GM12878 (cell line): ENCODE data around the gene HIVEP3. TPM values are rescaled to one million over a fixed set of nuclear protein-coding genes. Genes with fewer than 3 reads are reported as not detected.

Experiments used
- EGR1 ChIP-seq, 2 experiments: IDR thresholded peaks; 1 replicate in 1 of 2; 2 replicates in 1 of 2; pipeline ENCODE4 v1.6.1; 2011 to 2012; ENCODE audit warnings: low read depth in 2 of 2, low read length in 2 of 2, borderline replicate concordance in 1 of 2, mild to moderate bottlenecking in 1 of 2, moderate library complexity in 1 of 2
- HDAC2 ChIP-seq: fragments of 200-600 bp; sonication (generic); IDR thresholded peaks from 2 replicates; pipeline ENCODE4 v1.6.1; 2017
- MYC ChIP-seq: IDR thresholded peaks from 2 replicates; pipeline ENCODE4 v1.6.1; 2011; ENCODE audit warnings: mild to moderate bottlenecking, low read length, moderate library complexity, inconsistent platforms; ENCODE audit not compliant: insufficient read depth, insufficient replicate concordance, insufficient read length, severe bottlenecking
- PAX8 ChIP-seq: fragments of 450-650 bp; IDR thresholded peaks from 2 replicates; pipeline ENCODE4 v1.6.1; 2017; ENCODE audit warnings: mild to moderate bottlenecking, moderate library complexity
- POLR2AphosphoS5 ChIP-seq: IDR thresholded peaks from 2 replicates; pipeline ENCODE4 v1.6.1; 2011; ENCODE audit warnings: mild to moderate bottlenecking, low read length, inconsistent platforms
- SIN3A ChIP-seq: IDR thresholded peaks from 2 replicates; pipeline ENCODE4 v1.6.1; 2012; ENCODE audit warnings: low read depth, low read length, improper control_type of control experiment
- SREBF1 ChIP-seq: IDR thresholded peaks from 2 replicates; pipeline ENCODE4 v1.6.1; 2012; ENCODE audit warnings: mild to moderate bottlenecking, low read length
- SUZ12 ChIP-seq: fragments of 200-600 bp; sonication (generic); IDR thresholded peaks from one replicate; pipeline ENCODE4 v1.6.1; 2018; ENCODE audit warnings: antibody characterized with exemption, mild to moderate bottlenecking; ENCODE audit not compliant: unreplicated experiment
- TARDBP ChIP-seq: IDR thresholded peaks from 2 replicates; pipeline ENCODE4 v1.6.1; 2016; ENCODE audit warnings: borderline replicate concordance
- polyA plus RNA-seq, 11 experiments: library from polyadenylated mRNA; depleted of rRNA in 4 of 11; unstranded in 6 of 11; stranded (reverse) in 5 of 11; fragments of >200 nt; fragmentation: Nextera tagmentation in 4 of 11; fragmentation: Illumina TruSeq in 1 of 11; extraction: Ambion mirVana in 4 of 11; extraction: Trizol in 1 of 11; gene quantifications; 1 replicate in 1 of 11; 2 replicates in 10 of 11; pipeline versions ENCODE4 v1.2.1 to v1.2.3, GENCODE V29; 2011 to 2016; ENCODE audit warnings: inconsistent platforms in 2 of 11, missing spikeins in 2 of 11, low read depth in 1 of 11
- total RNA-seq, 4 experiments: library from RNA; depleted of rRNA in 3 of 4; stranded (reverse); fragments of >200 nt in 3 of 4; fragmentation: Illumina TruSeq in 1 of 4; extraction: Trizol in 1 of 4; gene quantifications; 2 replicates each; pipeline versions ENCODE4 v1.2.1 to v1.2.3, GENCODE V29; 2013 to 2021
- TF ChIP-seq, protein P1 (sequence below): fragments of 450-650 bp; IDR thresholded peaks from 2 replicates; pipeline ENCODE4 v1.6.1; 2017; ENCODE audit warnings: antibody characterized with exemption, mild to moderate bottlenecking, moderate library complexity
- TF ChIP-seq, protein P2 (sequence below): IDR thresholded peaks from 2 replicates; pipeline ENCODE4 v1.6.1; 2011; ENCODE audit warnings: borderline replicate concordance, low read depth, mild to moderate bottlenecking, moderate library complexity, mixed read lengths, low read length; ENCODE audit not compliant: insufficient read depth; ENCODE audit errors: extremely low read length
- TF ChIP-seq, protein P3 (sequence below): fragments of 450-650 bp; IDR thresholded peaks from 2 replicates; pipeline ENCODE4 v1.6.1; 2018; ENCODE audit warnings: borderline replicate concordance, mild to moderate bottlenecking; ENCODE audit not compliant: partially characterized antibody
- TF ChIP-seq, protein P4 (sequence below): fragments of 450-650 bp; formaldehyde crosslinking; IDR thresholded peaks from 2 replicates; pipeline ENCODE4 v1.4.0; 2022; ENCODE audit warnings: mild to moderate bottlenecking, moderate library complexity

Gene HIVEP3
- total and polyA plus RNA-seq, 10 of the 15 experiments (the other 5 are each of a cell fraction or from before 2014, with no cell fraction given), result 1.8 to 13.6 (median 3.8) TPM

DNA sequence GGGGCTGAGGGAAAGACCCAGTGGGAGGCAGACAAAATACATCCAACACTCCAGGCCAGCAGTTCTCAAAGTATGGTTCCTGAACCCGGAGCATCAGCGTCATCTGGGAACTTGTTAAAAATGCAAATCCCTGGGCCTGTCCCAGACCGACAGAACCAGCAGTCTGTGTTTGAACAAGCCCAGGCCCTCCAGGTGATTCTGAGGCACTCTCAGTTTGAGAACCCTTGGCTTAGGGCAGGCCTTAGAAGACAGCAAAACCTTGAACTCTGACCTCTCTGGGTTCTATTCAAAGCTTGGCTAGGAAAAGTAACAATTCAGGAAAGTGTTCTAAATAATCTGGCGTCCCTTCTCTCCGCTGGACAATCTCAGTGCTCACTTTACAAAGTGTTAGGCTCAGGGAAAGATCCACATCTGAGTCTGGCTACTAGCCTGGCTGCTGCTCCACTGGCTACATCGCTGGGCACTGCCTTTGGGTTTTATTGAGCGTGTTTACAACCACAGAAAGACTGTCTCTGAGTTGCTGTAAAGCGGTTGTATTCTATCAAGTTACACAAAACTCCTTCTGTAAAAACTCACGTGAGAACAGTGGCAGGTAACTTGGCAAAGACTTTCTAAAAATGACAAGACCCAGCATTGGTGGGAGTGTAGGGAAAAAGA, 166.1 kb downstream of the HIVEP3 start (continued):
- TF ChIP-seq, protein P1, sequence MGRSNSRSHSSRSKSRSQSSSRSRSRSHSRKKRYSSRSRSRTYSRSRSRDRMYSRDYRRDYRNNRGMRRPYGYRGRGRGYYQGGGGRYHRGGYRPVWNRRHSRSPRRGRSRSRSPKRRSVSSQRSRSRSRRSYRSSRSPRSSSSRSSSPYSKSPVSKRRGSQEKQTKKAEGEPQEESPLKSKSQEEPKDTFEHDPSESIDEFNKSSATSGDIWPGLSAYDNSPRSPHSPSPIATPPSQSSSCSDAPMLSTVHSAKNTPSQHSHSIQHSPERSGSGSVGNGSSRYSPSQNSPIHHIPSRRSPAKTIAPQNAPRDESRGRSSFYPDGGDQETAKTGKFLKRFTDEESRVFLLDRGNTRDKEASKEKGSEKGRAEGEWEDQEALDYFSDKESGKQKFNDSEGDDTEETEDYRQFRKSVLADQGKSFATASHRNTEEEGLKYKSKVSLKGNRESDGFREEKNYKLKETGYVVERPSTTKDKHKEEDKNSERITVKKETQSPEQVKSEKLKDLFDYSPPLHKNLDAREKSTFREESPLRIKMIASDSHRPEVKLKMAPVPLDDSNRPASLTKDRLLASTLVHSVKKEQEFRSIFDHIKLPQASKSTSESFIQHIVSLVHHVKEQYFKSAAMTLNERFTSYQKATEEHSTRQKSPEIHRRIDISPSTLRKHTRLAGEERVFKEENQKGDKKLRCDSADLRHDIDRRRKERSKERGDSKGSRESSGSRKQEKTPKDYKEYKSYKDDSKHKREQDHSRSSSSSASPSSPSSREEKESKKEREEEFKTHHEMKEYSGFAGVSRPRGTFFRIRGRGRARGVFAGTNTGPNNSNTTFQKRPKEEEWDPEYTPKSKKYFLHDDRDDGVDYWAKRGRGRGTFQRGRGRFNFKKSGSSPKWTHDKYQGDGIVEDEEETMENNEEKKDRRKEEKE, result no peak
- TF ChIP-seq MYC (no peak), SREBF1 (no peak), TARDBP (no peak), HDAC2 (no peak), EGR1 (IDR thresholded peaks at IDR 0.05; ENCODE audit: borderline replicate concordance in 1 of 2, low read depth in 2 of 2, low read length in 2 of 2) (no peak), SUZ12 (no peak), SIN3A (no peak), POLR2AphosphoS5 (no peak), PAX8 (no peak)
- TF ChIP-seq, protein P2, sequence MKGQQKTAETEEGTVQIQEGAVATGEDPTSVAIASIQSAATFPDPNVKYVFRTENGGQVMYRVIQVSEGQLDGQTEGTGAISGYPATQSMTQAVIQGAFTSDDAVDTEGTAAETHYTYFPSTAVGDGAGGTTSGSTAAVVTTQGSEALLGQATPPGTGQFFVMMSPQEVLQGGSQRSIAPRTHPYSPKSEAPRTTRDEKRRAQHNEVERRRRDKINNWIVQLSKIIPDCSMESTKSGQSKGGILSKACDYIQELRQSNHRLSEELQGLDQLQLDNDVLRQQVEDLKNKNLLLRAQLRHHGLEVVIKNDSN, result no peak
- TF ChIP-seq, protein P3, sequence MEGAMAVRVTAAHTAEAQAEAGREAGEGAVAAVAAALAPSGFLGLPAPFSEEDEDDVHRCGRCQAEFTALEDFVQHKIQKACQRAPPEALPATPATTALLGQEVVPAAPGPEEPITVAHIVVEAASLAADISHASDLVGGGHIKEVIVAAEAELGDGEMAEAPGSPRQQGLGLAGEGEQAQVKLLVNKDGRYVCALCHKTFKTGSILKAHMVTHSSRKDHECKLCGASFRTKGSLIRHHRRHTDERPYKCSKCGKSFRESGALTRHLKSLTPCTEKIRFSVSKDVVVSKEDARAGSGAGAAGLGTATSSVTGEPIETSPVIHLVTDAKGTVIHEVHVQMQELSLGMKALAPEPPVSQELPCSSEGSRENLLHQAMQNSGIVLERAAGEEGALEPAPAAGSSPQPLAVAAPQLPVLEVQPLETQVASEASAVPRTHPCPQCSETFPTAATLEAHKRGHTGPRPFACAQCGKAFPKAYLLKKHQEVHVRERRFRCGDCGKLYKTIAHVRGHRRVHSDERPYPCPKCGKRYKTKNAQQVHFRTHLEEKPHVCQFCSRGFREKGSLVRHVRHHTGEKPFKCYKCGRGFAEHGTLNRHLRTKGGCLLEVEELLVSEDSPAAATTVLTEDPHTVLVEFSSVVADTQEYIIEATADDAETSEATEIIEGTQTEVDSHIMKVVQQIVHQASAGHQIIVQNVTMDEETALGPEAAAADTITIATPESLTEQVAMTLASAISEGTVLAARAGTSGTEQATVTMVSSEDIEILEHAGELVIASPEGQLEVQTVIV, result no peak
- TF ChIP-seq, protein P4, sequence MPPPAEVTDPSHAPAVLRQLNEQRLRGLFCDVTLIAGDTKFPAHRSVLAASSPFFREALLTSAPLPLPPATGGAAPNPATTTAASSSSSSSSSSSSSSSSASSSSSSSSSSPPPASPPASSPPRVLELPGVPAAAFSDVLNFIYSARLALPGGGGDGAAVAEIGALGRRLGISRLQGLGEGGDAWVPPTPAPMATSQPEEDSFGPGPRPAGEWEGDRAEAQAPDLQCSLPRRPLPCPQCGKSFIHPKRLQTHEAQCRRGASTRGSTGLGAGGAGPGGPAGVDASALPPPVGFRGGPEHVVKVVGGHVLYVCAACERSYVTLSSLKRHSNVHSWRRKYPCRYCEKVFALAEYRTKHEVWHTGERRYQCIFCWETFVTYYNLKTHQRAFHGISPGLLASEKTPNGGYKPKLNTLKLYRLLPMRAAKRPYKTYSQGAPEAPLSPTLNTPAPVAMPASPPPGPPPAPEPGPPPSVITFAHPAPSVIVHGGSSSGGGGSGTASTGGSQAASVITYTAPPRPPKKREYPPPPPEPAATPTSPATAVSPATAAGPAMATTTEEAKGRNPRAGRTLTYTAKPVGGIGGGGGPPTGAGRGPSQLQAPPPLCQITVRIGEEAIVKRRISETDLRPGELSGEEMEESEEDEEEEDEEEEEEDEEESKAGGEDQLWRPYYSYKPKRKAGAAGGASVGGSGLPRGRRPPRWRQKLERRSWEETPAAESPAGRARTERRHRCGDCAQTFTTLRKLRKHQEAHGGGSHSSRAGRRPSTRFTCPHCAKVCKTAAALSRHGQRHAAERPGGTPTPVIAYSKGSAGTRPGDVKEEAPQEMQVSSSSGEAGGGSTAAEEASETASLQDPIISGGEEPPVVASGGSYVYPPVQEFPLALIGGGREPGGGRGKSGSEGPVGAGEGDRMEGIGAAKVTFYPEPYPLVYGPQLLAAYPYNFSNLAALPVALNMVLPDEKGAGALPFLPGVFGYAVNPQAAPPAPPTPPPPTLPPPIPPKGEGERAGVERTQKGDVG (CRISPR knock-in tag), result no peak
